Epithelial cell of prostate (primary cell): Measurements from ENCODE around the gene CACFD1.
A peak's percentile ranks its signal among the peaks of the same experiment; 100 is the strongest.
"Not testable (repeated sequence)": the region's sequence is repeated elsewhere in the genome, so short reads cannot be mapped to it uniquely, and the experiment has no call there.

Experiments
- DNase-seq: peaks from one replicate; pipeline ENCODE4 v3.0.0-alpha.2; 2011; ENCODE audit warnings: low read depth, low spot score
- H3K27ac ChIP-seq: fragments of 450-650 bp; 2 replicates; pipeline ENCODE4 v1.5.1; 2017; ENCODE audit warnings: mild to moderate bottlenecking

The CACFD1 gene

DNA sequence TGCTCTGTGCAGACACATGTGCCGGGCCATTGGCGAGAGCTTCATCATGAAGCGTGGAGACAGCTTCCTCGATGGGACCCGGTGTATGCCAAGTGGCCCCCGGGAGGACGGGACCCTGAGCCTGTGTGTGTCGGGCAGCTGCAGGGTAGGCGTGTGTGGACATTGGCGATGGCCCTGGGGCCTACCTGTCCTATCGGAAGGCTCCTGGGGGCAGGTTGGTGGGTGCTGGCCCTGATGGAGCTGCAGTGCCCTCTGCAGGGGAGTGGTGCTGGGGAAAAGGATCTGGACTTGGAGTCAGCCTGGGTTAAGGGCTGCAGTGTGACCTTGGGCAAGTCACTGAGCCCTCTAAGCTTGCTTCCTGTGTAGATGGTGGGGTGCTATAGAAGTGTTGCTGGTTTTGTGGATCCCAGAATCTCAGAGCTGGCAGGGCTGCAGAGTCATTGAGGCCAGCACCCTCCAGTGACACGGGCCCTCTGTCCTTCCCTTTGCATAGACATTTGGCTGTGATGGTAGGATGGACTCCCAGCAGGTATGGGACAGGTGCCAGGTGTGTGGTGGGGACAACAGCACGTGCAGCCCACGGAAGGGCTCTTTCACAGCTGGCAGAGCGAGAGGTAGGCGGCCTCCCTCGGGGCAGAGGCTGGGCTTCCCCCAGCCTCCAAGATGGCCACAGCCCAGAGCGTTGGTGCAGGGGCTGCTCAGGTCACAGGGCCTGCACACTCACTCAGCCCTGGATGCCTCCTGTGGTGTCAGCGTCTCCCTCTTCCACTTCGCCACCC is 21.8 kb upstream of the CACFD1 start:
- DNase-seq = no peak

DNA sequence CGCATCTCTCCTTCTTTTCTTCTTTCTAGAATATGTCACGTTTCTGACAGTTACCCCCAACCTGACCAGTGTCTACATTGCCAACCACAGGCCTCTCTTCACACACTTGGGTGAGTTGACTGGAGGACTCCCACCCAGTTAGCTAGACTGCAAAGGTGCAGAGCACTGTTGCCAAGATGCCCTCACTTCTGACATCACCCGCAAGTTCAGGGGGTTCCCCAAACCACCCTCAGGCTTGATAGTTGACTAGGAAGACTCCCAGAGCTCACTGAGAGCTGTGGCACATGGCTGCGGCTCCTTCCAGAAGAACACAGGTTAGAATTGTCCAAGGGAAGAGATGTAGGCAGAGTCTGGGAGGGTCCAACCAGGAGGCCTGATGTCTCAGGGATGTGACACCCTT is 20.4 kb upstream of the CACFD1 start:
- no peak overlapping the region for H3K27ac ChIP-seq
- DNase-seq = no peak

More for the DNA sequence above, 21.8 kb upstream of the CACFD1 start:
- no peak overlapping the region for H3K27ac ChIP-seq

DNA sequence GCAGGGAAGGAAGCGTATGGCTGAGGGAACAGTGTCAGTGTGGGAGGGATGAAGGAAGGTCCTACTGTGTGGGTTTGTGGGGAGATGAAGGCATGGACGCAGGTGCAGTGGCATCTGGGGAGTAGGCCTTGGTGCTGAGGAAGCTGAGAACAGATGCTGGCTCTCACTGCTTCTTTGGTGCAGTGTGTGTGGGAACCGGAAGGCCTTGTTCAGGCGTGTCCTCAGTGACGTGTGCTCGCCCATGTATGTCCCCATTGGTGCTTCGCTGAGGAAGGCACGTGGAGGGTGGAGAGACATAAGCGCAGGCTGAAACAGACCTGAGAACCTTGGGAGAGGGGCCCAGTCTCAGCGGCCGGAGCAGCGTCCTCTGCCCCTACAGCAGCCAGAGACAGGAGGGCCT is 18.9 kb upstream of the CACFD1 start:
- DNase-seq = no peak
- H3K27ac ChIP-seq = no peak overlapping the region

DNA sequence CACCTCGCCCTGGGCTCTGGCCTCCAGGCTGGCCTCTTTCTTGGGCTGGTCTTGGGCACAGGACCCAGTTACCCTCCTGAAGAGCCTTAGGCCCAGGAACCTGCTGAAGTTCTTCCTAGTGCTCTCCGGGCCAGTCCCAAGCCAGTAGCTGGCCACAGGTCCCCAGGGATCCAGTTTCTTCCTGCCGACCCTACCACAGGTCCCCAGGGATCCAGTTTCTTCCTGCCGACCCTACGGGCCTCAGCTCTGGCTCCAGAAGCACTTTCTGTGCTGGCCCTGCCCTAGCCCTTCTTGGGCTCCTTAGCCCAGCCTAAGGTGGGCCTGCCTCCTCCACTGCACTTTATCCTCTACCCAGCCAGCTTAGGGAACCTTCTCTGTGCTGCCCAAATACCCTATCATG is 18.2 kb upstream of the CACFD1 start:
- no peak for DNase-seq
- H3K27ac ChIP-seq = no peak overlapping the region

DNA sequence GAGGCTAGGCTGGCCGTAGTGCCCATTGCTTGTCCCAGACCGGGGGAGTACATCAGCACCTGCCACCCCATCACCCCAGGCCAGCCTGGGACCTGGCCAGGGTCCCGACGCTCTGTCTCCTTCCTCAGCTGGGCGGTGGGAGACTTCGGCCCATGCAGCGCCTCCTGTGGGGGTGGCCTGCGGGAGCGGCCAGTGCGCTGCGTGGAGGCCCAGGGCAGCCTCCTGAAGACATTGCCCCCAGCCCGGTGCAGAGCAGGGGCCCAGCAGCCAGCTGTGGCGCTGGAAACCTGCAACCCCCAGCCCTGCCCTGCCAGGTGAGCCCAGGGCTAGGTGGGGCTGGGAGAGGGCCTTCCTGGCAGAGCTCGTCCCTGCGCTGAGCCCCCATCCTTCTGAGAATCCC is 16.5 kb upstream of the CACFD1 start:
- H3K27ac ChIP-seq = no peak overlapping the region
- no peak for DNase-seq

DNA sequence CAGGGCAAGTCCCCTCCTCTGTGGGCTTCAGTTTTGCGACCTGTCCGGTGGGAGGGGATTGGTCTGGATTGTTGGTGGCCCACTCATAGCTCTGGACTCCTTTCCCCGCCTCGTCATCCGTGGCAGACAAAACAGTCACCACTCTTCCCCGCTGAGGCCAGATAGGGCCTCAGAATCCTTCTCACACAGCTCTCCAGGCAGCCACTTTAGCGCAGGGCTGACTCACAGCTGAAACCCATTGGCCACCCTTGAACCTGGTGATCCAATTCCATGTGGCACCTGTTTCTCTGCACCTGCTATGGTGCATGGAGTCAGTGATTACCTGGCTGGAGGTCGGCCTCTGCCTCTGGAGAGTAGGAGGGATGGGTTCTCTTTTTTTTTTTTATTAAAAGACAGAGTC is 15.8 kb upstream of the CACFD1 start:
- no peak for DNase-seq
- no peak overlapping the region for H3K27ac ChIP-seq

DNA sequence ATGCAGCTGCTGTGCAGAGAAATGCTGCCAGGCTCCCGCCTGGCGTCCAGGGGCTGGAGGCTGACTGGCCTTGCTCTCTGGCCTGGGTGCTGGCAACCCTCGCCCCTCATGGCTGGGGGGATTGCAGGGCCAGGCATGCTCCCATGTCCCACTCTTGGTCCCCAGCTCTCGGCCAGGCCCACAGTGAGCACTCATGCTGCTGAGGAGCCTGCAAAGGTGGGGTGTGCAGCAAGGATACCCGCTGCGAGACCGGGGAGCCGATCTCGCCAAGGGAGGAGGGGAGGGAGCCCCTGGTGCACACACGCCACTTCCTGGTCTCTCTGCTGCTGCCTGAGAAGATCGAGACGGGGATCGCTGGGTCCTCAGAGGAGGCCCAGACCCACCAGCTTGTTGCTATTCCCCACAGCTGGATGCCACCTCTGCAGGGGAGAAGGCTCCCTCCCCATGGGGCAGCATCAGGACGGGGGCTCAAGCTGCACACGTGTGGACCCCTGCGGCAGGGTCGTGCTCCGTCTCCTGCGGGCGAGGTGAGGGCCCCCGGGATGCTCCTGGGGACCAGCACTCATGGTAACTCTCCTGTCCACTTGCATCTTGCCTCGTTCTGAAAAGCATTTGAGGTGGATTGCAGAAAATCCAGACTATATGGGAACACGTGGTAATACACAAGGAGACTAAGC is 14.3 kb upstream of the CACFD1 start:
- H3K27ac ChIP-seq = no peak overlapping the region

DNA sequence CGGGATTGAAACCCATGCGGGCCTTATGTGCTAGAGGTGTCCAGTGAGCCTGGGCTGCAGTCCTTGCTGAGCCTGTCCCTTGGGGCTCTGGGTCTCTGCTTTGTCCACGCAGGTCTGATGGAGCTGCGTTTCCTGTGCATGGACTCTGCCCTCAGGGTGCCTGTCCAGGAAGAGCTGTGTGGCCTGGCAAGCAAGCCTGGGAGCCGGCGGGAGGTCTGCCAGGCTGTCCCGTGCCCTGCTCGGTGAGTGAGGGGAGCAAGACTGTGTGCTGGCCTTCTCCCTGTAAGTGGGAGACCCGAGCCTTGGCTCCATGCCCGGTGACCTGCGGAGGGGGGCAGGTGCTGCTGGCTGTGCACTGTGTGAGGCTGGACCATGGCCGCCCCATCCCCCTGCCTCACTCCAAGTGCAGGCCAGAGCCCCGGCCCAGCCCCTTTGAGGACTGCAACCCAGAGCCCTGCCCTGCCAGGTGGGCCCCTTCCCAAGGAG is 11.2 kb upstream of the CACFD1 start:
- H3K27ac ChIP-seq = no peak overlapping the region
- no peak for DNase-seq

More for the DNA sequence above, 14.3 kb upstream of the CACFD1 start:
- no peak for DNase-seq

DNA sequence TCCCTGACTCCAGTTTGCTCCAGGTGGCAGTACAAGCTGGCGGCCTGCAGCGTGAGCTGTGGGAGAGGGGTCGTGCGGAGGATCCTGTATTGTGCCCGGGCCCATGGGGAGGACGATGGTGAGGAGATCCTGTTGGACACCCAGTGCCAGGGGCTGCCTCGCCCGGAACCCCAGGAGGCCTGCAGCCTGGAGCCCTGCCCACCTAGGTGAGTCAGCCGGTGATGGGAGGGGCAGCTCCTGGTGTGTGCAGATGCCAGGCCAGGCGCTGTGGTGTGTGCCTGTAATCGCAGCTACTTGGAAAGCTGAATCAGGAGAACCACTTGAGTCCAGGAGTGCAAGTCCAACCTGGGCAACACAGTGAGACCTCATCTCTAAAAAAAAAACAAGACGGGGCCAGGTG is 10.0 kb upstream of the CACFD1 start:
- DNase-seq = peak; percentile 37
- H3K27ac ChIP-seq = no peak overlapping the region

DNA sequence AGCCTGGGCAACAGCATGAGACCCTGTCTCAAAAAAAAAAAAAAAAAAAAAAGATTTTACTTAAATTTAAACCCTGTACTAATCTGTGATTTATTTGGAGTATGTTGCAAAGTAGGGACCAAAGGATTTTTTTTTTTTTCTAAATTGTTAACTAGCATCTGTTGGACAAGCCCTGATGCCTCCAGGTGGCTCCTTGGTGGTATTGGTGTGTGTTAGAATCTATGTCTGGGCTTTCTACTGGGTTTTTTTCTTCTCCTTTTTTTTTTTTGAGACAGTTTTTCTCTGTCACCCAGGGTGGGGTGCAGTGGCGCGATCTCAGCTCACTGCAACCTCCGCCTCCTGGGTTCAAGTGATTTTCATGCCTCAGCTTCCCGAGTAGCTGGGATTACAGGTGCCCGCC is 7.9 kb upstream of the CACFD1 start:
- DNase-seq, H3K27ac ChIP-seq: not testable (repeated sequence)

DNA sequence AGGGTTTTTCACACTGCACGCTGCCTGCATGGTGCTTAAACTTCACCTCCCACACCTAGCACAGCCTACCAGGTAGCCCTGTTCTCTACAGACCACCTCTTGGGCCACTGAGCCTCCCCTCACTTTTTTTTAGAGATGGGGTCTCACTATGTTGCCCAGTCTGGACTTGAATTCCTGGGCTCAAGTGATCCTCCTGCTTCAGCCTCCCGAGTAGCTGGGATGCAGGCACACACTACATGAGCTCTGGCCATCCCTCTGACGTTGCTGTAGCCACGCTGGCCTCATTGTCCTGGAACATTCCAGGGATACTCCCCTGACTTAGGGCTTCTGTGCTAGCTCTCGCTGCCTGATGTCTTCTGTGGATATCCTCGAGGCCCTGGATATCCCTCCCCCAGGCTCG is 7.2 kb upstream of the CACFD1 start:
- H3K27ac ChIP-seq = no peak overlapping the region
- no peak for DNase-seq

DNA sequence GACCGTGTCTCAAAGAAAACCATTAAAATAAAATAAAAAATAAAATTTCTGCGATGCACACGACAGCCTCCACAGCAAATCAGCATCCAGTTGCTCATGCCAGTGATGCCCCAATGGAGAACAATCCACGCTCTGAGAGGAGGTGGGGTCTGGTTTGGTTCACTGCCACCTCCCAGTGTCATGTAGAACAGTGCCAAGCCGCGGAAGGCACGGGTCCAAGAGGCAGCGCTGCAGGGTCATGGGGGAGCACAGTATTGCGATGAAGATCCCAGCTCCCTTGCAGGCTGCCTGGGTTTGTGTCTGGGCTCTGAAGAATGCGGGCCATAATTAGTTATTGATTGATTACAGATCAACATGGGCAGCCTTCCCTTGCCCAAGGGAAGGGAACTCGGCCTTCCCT is 6.1 kb upstream of the CACFD1 start:
- no peak overlapping the region for H3K27ac ChIP-seq
- DNase-seq = no peak

DNA sequence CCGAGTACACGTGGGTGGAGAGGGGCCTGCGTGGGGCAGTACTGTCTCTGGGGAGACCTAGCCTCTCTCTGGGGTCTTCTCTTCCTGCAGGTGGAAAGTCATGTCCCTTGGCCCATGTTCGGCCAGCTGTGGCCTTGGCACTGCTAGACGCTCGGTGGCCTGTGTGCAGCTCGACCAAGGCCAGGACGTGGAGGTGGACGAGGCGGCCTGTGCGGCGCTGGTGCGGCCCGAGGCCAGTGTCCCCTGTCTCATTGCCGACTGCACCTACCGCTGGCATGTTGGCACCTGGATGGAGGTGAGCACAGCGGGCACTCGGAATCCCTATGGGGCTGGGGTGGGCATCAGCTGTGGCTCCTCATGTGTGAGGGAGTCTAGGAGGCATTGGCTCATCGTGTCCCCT is 5.5 kb upstream of the CACFD1 start:
- DNase-seq = no peak

DNA sequence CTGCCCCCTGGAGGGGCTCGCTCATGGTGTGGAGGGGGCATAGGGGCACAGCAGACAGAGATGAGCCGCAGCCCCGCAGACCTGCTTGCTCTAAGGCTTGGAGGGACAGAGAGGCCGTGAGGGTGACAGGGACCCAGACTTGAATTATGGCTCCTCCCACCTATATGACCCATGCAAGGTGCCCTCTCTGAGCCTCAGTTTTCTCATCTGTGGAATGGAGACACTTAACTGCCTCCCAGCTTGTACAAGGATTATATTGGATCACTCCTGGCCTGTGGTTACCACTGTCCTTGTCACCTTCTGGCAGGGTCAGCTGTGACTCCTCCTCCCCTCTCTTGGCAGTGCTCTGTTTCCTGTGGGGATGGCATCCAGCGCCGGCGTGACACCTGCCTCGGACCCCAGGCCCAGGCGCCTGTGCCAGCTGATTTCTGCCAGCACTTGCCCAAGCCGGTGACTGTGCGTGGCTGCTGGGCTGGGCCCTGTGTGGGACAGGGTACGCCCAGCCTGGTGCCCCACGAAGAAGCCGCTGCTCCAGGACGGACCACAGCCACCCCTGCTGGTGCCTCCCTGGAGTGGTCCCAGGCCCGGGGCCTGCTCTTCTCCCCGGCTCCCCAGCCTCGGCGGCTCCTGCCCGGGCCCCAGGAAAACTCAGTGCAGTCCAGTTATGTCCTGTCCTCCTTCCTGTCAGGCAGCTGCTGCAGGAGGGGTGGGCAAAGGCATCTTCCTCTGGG is 4.7 kb upstream of the CACFD1 start:
- H3K27ac ChIP-seq = no peak overlapping the region
- no peak for DNase-seq

More for the DNA sequence above, 5.5 kb upstream of the CACFD1 start:
- H3K27ac ChIP-seq = no peak overlapping the region

DNA sequence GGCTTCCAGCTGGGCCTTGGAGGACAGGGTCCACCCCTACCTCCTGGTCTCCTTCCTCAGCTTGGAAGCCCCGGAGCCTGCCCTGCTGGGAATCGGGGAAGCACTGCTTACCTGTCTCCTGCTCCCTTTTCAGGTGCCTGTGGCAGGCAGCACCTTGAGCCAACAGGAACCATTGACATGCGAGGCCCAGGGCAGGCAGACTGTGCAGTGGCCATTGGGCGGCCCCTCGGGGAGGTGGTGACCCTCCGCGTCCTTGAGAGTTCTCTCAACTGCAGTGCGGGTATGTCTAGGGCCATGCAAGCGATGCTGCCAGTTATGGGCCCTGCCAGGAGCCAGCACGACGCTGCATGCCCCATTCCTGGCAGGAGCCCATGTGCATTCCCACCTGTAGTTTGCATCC is 3.8 kb upstream of the CACFD1 start:
- no peak for DNase-seq
- no peak overlapping the region for H3K27ac ChIP-seq

DNA sequence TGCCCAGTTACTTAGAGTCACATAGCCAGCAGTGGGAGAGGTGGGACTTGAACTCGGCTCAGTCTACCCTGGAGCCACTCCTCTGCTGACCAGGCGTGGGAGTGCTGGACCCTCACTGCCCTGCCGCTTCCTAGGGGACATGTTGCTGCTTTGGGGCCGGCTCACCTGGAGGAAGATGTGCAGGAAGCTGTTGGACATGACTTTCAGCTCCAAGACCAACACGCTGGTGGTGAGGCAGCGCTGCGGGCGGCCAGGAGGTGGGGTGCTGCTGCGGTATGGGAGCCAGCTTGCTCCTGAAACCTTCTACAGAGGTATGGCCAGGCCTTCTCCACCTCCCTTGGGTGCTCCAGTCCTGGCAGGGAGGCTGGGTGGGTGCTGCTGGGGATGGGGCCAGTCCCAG is 3.4 kb upstream of the CACFD1 start:
- no peak overlapping the region for H3K27ac ChIP-seq
- no peak for DNase-seq

DNA sequence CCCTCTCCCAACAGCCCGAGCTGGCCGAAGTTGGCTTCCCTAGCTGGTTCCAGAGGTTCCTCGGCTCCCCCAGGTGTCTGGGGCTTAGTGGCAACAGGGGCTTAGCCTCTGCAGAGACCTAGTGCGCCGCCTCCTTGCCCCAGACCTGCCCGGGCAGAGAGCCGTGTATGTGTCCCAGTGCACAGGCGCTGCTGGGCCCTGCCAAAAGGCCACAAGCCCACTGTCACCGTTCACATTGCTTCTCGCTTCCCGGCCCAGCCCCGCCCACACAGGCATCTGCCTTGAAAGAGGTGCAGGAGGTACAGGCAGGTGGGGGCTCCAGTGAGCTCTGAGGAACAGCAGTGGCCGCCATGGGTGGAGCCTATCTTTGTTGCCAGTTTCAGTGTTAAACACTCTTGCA is 2.5 kb upstream of the CACFD1 start:
- no peak overlapping the region for H3K27ac ChIP-seq

DNA sequence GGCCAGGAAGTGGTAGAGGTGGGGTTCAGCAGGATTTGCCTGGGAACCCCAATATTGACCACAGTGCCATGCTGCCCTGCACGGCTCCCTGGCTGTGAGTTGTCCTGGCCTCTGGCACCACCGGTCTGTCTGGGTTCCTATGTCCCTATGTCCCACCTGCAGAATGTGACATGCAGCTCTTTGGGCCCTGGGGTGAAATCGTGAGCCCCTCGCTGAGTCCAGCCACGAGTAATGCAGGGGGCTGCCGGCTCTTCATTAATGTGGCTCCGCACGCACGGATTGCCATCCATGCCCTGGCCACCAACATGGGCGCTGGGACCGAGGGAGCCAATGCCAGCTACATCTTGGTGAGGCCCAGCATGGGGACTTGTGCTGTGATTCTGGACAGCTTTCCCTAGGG is 2.0 kb upstream of the CACFD1 start:
- no peak overlapping the region for H3K27ac ChIP-seq
- DNase-seq = no peak

More for the DNA sequence above, 2.5 kb upstream of the CACFD1 start:
- no peak for DNase-seq

DNA sequence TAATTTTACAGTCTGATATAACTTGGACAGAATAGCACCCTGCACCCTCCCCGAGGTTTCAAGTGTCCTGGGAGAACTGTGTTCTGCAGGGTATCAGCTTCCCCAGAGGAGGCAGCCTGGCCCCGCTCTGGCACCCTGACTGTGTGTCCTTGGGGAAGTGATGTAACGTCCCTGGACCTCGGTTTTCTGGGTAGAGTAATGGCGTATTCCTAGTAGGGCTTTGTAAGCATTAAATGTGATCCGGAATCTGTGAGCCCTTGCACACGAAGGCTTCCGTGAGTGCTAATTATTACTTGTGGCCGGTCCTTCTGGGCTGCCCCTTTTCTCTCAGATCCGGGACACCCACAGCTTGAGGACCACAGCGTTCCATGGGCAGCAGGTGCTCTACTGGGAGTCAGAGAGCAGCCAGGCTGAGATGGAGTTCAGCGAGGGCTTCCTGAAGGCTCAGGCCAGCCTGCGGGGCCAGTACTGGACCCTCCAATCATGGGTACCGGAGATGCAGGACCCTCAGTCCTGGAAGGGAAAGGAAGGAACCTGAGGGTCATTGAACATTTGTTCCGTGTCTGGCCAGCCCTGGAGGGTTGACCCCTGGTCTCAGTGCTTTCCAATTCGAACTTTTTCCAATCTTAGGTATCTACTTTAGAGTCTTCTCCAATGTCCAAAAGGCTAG is 1.0 kb upstream of the CACFD1 start:
- H3K27ac ChIP-seq = no peak overlapping the region
- no peak for DNase-seq

DNA sequence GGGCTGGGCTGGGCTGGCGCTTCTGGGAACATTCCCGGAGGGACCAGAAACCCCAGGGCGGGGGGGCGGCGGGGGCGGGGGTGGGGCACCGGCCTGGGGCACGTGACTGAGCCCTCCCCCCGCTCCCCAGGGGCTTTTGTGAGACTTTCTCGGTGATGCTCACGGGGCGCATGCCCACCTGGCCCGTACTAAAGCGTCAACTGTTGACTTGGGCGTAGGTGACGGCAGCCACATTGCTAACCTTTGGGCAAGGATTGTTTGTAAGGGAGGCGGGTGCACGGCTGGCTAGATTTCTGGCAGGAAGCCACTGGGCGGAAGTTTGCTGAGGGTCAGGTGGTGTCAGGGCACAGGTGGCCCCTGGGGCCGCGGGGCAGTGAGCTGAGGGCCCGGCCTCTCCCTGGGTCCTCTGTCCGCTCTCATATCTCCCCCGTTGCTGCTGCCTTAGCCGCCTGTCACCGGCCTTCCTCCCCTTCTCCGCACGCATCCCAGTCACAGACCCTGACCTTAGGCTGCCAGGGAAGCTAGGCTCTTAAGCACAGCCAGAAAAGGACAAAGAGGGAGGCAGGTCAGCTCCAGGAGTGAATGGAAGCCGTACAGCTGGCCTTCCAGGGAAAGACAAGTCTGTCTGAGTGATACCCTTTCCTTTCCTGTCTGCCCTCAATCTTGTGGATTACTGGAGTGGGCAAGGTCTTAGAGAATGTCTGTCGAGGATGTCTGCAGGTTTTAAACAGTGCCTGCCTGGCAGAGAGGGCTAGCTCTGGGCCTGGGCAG is 812 bp downstream of the CACFD1 start:
- peak overlapping the region; percentile 74 for H3K27ac ChIP-seq
- DNase-seq = no peak
